ENCODE measurements around the gene UQCR11.

GRCh38 chr19:1612114-1613086 is 7.1 kb upstream of the UQCR11 start:
- TF ChIP-seq CTCF (IDR thresholded peaks at IDR 0.05) (no peak), POLR2A (IDR thresholded peaks at IDR 0.05) (no peak)
